Effector memory CD4-positive, alpha-beta T cell (primary cell): ENCODE data around the gene CTDP1.

ENCODE experiments used
- DNase-seq, 3 donors: peaks; one replicate each; pipeline ENCODE4 v3.0.0-alpha.2; 2020
- H3K27ac ChIP-seq: 2 replicates; pipeline ENCODE4 v1.7.0; 2013; ENCODE audit warnings: mild to moderate bottlenecking, low read length, moderate library complexity; ENCODE audit not compliant: insufficient read depth, poor library complexity, severe bottlenecking
- H3K27me3 ChIP-seq: replicated peaks from 2 replicates; pipeline ENCODE4 v1.7.0; 2013; ENCODE audit warnings: mild to moderate bottlenecking, low read length; ENCODE audit not compliant: insufficient read depth, control insufficient read depth, poor library complexity, severe bottlenecking
- H3K36me3 ChIP-seq: 2 replicates; pipeline ENCODE4 v1.7.0; 2013; ENCODE audit warnings: mild to moderate bottlenecking, low read length, moderate library complexity; ENCODE audit not compliant: control insufficient read depth, insufficient read depth
- H3K4me1 ChIP-seq: 2 replicates; pipeline ENCODE4 v1.7.0; 2013; ENCODE audit warnings: low read length, mild to moderate bottlenecking; ENCODE audit not compliant: control insufficient read depth, insufficient read depth, poor library complexity, severe bottlenecking
- H3K4me3 ChIP-seq: 2 replicates; pipeline ENCODE4 v1.7.0; 2013; ENCODE audit warnings: low read length, low read depth, mild to moderate bottlenecking; ENCODE audit not compliant: insufficient read depth, poor library complexity, severe bottlenecking
- H3K9me3 ChIP-seq: 2 replicates; pipeline ENCODE4 v1.7.0; 2013; ENCODE audit warnings: mild to moderate bottlenecking, low read length, moderate library complexity; ENCODE audit not compliant: control insufficient read depth

The CTDP1 gene

GRCh38 chr18:79779700-79780190 is 100.1 kb downstream of the CTDP1 start:
- DNase-seq, result no peak
- H3K4me3 ChIP-seq, result no peak overlapping the region

GRCh38 chr18:79780547-79780946 is 100.9 kb downstream of the CTDP1 start:
- no peaks in the 10 kb centered on the region for H3K4me1 ChIP-seq
- DNase-seq, result no peak
- no peak overlapping the region for H3K27ac ChIP-seq
- no peaks in the 10 kb centered on the region for H3K27me3 ChIP-seq
- no peaks in the 10 kb centered on the region for H3K36me3 ChIP-seq
- H3K9me3 ChIP-seq, result no peaks in the 10 kb centered on the region
- no peak overlapping the region for H3K4me3 ChIP-seq

More at GRCh38 chr18:79779700-79780190, 100.1 kb downstream of the CTDP1 start:
- H3K27me3 ChIP-seq, result no peaks in the 10 kb centered on the region
- no peaks in the 10 kb centered on the region for H3K4me1 ChIP-seq
- no peaks in the 10 kb centered on the region for H3K9me3 ChIP-seq
- H3K27ac ChIP-seq, result no peak overlapping the region
- no peaks in the 10 kb centered on the region for H3K36me3 ChIP-seq

- Histone ChIP-seq H3K4me1 (no peaks in the 10 kb centered on the region), H3K27me3 (no peaks in the 10 kb centered on the region)
- DNase-seq, result no peak
Observed at GRCh38 chr18:79781331-79781941, 101.8 kb downstream of the CTDP1 start.

GRCh38 chr18:79782566-79783308 is 103.1 kb downstream of the CTDP1 start:
- DNase-seq, result no peak

More at GRCh38 chr18:79781331-79781941, 101.8 kb downstream of the CTDP1 start:
- no peaks in the 10 kb centered on the region for H3K36me3 ChIP-seq
- H3K27ac ChIP-seq, result no peak overlapping the region
- H3K9me3 ChIP-seq, result no peaks in the 10 kb centered on the region
- no peak overlapping the region for H3K4me3 ChIP-seq

GRCh38 chr18:79784071-79784913 is 104.7 kb downstream of the CTDP1 start:
- no peak overlapping the region for H3K27ac ChIP-seq
- no peaks in the 10 kb centered on the region for H3K9me3 ChIP-seq
- no peak overlapping the region for H3K4me3 ChIP-seq
- no peaks in the 10 kb centered on the region for H3K27me3 ChIP-seq
- no peaks in the 10 kb centered on the region for H3K4me1 ChIP-seq
- DNase-seq, result no peak
- no peaks in the 10 kb centered on the region for H3K36me3 ChIP-seq

More at GRCh38 chr18:79782566-79783308, 103.1 kb downstream of the CTDP1 start:
- no peaks in the 10 kb centered on the region for H3K27me3 ChIP-seq
- H3K4me3 ChIP-seq, result no peak overlapping the region
- H3K27ac ChIP-seq, result no peak overlapping the region
- no peaks in the 10 kb centered on the region for H3K4me1 ChIP-seq
- no peaks in the 10 kb centered on the region for H3K9me3 ChIP-seq
- H3K36me3 ChIP-seq, result no peaks in the 10 kb centered on the region

- Histone ChIP-seq H3K4me1 (no peaks in the 10 kb centered on the region), H3K4me3 (no peak overlapping the region), H3K27ac (no peak overlapping the region), H3K36me3 (no peaks in the 10 kb centered on the region), H3K27me3 (no peaks in the 10 kb centered on the region), H3K9me3 (no peaks in the 10 kb centered on the region)
- no peak for DNase-seq
Observed at GRCh38 chr18:79784965-79785770, 105.6 kb downstream of the CTDP1 start.

GRCh38 chr18:79785831-79786230 is 106.2 kb downstream of the CTDP1 start:
- Histone ChIP-seq H3K4me3 (no peak overlapping the region), H3K4me1 (no peaks in the 10 kb centered on the region), H3K27me3 (no peaks in the 10 kb centered on the region), H3K9me3 (no peaks in the 10 kb centered on the region), H3K36me3 (no peaks in the 10 kb centered on the region), H3K27ac (no peak overlapping the region)
- no peak for DNase-seq

GRCh38 chr18:79786304-79786703 is 106.7 kb downstream of the CTDP1 start:
- Histone ChIP-seq H3K27me3 (no peaks in the 10 kb centered on the region), H3K27ac (no peak overlapping the region), H3K4me3 (no peak overlapping the region), H3K9me3 (no peaks in the 10 kb centered on the region), H3K4me1 (no peaks in the 10 kb centered on the region), H3K36me3 (no peaks in the 10 kb centered on the region)
- no peak for DNase-seq

GRCh38 chr18:79786786-79787526 is 107.4 kb downstream of the CTDP1 start:
- Histone ChIP-seq H3K9me3 (no peaks in the 10 kb centered on the region), H3K27me3 (no peaks in the 10 kb centered on the region), H3K4me1 (no peaks in the 10 kb centered on the region), H3K36me3 (no peaks in the 10 kb centered on the region), H3K27ac (no peak overlapping the region), H3K4me3 (no peak overlapping the region)
- DNase-seq, result no peak
